GM12891 (cell line): Measurements from ENCODE around the gene PCSK4.
"Not testable (repeated sequence)": the region's sequence is repeated elsewhere in the genome, so short reads cannot be mapped to it uniquely, and the experiment has no call there.

Source experiments
- DNase-seq: peaks from one replicate; pipeline ENCODE4 v3.0.0; 2011; ENCODE audit warnings: low spot score; ENCODE audit not compliant: insufficient read length
- FAIRE-seq: peaks from 2 replicates; lab custom pipeline; 2011; peaks lifted over from hg19 to GRCh38; lab: Jason Lieb, UNC
- PAX5 ChIP-seq: IDR thresholded peaks from 2 replicates; pipeline ENCODE4 v1.6.1; 2011; ENCODE audit warnings: low read length, moderate library complexity, mild to moderate bottlenecking; ENCODE audit not compliant: insufficient read depth, severe bottlenecking
- POLR2A ChIP-seq: IDR thresholded peaks from 2 replicates; pipeline ENCODE4 v1.6.1; 2011; ENCODE audit warnings: low read depth, low read length, control low read depth
- POLR2AphosphoS5 ChIP-seq: IDR thresholded peaks from 2 replicates; pipeline ENCODE4 v1.6.1; 2011; ENCODE audit warnings: low read depth, low read length, control low read depth
- POU2F2 ChIP-seq: IDR thresholded peaks from 2 replicates; pipeline ENCODE4 v1.6.1; 2011; ENCODE audit warnings: low read depth, mild to moderate bottlenecking, control low read depth, low read length, moderate library complexity
- SPI1 ChIP-seq: IDR thresholded peaks from 2 replicates; pipeline ENCODE4 v1.6.1; 2011; ENCODE audit warnings: low read depth, low read length, control low read depth
- TAF1 ChIP-seq: IDR thresholded peaks from 2 replicates; pipeline ENCODE4 v1.6.1; 2011; ENCODE audit warnings: low read depth, low read length, control low read depth

Gene PCSK4

DNA sequence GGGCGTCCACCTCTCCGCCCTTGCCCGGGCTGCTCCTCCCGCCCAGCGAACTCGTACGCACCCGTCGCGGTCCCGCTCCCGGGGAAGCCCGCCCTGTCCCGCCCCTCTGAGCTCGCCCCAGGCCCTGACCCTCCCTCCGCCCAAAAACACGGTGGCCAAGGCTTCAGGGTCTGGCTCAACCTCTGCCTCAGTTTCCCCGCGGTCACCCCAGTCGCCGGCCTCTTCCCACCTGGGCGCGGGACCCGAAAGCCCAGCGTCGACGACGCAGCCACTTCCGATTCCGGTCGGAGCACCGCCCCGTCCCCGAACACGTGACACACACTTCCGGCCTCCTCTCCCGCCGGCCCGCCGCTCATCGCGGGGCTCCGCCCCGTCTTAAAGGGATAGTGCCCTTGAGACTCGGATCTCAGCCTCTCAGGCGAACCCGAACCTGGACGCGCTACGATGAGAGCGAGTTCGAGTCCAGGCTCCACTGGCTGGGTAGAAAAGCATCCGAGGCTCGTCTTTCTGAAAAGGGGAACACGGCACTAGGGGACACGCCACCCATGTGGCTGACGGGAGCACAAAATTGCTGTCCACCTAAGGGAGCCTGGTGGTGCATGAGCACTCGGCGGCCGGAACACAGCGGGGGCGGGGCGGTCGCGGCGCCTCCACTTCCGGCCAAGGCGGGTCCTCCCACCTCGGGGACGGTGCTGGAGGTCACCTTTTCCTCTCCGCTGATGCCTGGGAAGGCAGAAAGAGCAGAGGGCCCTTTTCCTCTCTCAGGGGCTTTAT, 11.0 kb downstream of the PCSK4 start, which contains the start of gene C19orf25:
TSS of gene C19orf25 (minus strand) at position 282 of the 774 bp plus-strand sequence. CDS start 312 bp downstream, outside the sequence.
- FAIRE-seq, result peak; percentile 100
- peak; percentile 99 for DNase-seq
- TF ChIP-seq POLR2AphosphoS5 (peak; percentile 81), SPI1 (no peak; the same call in 1 of the 2 replicates), PAX5 (no peak), TAF1 (peak; percentile 46; the same call in 1 of the 2 replicates), POU2F2 (no peak), POLR2A (peak; percentile 82)

DNA sequence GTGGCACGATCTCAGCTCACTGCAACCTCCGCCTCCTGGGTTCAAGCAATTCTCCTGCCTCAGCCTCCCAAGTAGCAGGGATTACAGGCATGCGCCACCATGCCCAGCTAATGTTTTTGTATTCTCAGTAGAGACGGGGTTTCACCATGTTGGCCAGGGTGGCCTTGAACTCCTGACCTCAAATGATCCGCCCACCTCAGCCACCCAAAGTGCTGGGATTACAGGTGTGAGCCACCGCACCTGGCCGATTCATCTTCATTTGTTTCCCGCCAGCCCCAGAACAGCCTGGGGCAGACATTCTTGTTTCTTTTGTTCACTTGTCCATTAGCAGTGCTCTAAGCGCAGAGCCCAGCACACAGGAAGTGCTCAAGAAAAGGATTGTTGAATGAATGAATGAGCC, 13.1 kb downstream of the PCSK4 start:
- not testable (repeated sequence) for FAIRE-seq, DNase-seq

DNA sequence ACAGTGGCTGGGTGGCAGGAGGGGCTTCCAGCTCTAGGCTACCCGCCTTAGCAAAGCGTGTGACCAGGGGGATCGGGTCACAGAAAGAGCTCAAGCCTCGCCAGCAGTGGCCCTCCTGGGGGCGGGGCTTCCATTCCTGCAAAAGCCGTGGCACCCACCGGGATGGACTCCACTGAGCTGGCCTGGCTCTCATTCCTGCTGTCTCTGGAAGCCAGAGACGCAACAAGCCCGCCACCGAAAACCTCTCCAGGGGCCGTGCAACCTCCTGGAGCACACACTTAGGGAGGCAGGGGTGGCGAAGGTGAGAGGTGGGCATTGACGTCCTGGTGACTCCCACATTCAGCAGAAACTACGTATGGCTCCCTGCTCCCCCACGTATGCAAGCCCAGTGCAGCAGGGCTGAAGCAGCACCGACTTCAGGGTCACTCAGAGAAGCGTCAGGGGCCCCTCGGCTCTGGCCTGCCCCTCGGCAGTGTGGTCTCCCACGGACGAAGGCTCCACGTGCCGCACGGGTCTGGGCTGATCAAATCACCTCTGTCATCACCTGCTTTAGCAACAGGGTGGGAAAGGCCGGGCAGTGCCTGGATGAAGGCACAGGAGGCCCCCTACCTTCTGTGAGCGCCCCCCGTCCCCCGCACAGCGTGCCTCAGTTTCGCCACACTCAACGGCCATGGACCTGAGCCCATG, 14.3 kb downstream of the PCSK4 start:
- DNase-seq (no peak), FAIRE-seq (no peak)
- TF ChIP-seq POLR2A (no peak), TAF1 (no peak), POU2F2 (no peak), SPI1 (no peak), PAX5 (no peak), POLR2AphosphoS5 (no peak)

DNA sequence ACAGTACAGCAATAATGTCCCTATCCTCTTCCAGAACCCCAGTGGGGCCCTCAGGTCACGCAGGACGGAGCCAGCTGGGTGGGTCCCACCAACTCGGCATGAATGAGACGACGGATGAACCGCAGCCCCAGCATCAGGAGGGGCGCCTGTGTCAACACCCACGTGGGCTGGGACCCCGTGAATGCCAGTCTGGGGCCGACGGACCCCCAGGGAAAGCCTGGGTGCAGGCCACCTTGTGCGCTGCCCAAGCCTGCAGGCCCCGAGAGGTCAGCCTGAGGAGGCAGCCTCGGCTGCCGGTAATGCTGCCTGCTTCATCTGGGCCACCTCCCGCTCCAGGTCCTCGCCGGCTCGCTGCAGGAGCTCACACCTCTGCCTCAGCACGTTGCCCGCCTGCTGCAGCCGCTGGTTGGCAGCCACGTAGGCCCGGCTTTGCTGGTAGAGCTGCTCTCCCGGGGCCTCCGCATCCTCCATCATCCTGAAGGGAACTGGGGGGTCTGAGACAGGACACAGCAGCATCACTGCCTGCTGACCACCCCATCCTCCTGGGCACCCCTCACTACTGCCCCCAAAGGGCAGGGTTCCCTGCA, 15.3 kb downstream of the PCSK4 start:
- FAIRE-seq, result no peak
- DNase-seq, result no peak
- no peak for TF ChIP-seq POLR2AphosphoS5
- TF ChIP-seq TAF1, result no peak
- TF ChIP-seq PAX5, result no peak
- TF ChIP-seq POU2F2, result no peak
- no peak for TF ChIP-seq SPI1
- no peak for TF ChIP-seq POLR2A

DNA sequence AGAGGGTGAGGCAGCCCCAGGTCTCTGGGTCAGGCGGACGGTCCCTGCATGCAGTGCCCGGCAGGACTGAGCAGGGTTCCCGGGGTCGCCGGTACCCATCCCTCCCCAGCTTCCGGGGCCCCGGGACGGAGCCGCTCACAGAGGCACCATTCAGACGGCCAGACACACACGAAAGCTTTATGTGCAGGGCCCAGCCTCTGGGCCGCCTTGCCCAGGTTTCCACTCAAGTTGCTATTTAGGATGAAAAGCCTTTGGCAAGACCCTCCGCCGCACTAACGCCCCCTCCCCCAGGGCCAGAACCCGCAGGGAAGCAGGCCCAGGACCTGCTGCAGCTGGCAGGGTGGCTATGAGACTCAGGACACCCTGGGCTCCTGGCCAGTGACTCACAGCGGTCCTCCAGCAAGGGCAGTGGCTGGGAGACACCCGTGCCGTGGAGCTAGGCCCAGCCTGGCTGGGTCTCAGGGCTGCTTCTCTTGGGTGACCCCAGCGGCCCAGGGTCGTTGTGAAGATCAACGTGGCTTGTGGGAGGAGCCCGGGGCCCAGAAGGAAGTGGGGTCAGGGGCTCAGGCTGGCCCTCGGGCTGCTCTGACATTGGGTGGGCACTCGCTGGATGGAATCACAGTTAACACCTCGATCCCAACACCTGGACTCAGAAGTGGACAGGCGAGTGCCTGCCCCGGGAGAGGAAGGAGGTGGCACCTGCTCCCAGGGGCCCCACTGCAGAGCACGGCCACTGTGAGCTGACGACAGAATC, 16.0 kb downstream of the PCSK4 start:
- DNase-seq (no peak), FAIRE-seq (no peak)

DNA sequence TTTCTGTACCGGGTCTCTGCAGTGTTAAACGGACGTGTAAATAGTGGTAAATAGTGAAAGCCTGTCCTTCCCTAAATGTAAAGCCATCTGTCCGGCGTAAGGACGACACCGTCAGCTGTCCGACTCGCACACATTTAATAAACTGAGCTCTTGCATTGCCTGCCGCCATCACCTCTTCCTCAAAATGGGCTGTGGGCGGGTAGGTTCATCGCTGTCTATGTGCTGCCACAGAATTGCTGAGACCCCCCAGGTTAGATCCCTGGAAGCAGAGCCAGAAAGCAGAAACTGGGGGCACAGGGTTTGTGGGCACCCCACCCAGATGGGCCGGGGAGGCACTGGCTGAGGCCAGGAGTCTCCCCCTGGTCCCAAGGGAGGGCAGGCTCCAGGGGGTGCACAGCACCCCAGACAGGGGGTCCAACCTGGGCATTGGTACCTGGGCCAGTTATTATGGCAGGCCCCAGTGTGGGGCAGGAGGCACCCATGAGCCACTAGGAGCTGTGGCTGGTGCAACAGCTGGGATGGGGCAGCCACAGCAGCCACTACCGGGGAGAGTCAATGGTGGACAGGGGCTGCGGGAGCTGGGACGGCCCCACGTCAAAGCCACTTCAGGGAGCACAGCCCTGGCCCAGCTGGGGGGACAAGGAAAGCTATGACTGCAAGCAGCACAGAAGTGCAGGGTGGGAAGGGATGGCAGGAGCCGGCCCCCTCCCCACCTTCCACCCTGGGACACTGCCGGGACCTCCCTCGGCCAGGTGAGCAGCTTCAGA, 16.9 kb downstream of the PCSK4 start:
- no peak for FAIRE-seq
- no peak for DNase-seq
- TF ChIP-seq TAF1 (no peak), POLR2A (no peak), SPI1 (no peak), POU2F2 (no peak), PAX5 (no peak), POLR2AphosphoS5 (no peak)

More for the DNA sequence above, 16.0 kb downstream of the PCSK4 start:
- no peak for TF ChIP-seq POU2F2
- no peak for TF ChIP-seq POLR2A
- no peak for TF ChIP-seq POLR2AphosphoS5
- no peak for TF ChIP-seq TAF1
- no peak for TF ChIP-seq SPI1
- no peak for TF ChIP-seq PAX5

DNA sequence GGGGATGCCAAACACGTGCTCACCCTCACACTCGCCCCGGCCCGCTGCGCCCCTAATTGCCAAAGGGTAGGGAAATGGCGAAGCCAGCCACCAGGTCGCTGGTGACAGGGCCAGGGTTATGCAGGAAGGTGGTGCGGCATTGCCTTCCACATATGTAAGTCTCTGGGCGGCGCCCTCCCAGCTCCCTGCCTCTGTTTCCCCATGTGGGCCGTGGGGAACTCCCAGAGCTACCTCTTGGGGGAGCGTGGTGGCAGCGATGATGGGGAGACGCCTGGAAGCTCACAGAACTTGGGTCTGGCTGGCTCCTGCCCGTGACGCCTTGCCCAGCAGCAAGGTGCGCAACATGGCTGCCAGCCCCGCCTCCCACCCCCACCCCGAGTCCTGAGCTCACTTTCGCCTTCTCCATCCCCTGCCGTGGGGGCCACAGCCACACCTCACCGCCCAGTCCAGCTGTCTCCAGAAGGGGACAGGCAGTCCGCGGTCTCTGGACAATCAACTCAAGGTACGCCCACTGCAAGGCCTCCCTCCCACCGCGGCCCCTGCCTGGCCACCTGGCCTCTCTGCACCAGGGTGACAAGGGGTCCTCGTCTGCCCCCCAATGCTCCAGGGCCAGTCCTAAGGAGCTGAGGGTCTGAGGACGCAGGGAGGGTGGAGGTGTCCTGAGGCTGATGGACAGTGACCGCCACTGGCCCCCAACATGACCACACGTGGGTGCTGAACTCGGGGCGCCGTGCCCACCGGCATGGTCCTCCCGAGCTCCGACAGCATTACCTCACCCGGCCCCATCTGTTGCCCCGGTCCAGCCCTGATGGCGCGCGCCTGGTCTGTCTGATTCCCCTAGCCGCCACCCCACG, 17.7 kb downstream of the PCSK4 start:
- FAIRE-seq (no peak), DNase-seq (no peak)
- TF ChIP-seq POLR2A (no peak), POLR2AphosphoS5 (no peak), PAX5 (no peak), TAF1 (no peak), SPI1 (no peak), POU2F2 (no peak)

DNA sequence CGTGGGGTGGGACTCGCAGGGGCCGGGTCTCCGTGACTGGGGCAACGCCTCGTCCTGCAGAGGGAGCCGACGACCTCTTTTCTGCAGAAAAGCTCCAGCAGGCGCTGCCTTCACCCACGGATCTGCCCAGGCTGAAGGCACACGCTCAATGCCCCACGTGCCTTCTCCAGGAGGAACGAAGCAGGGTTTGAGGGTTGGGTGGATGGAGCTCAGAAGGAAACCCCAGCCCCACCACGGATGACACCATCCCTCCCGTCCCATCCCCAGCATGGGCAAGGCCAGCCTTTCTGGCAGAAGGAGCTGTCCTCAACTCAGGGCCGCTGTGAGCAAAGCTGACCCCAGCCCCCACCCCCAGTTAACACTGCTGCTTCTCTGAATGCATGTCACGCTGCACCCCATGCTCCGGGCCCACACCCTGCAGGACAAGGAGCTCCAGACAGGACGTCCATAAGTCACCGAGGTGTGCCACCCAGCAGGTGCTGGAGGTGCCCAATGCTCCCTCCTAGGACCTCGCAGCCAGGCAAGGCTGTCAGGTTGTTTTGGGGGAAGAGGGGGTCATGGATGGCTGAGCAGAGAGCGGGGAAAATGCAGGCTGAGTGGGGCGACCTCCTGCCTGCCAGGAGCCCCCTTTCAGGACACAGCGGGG, 18.5 kb downstream of the PCSK4 start:
- no peak for DNase-seq
- TF ChIP-seq SPI1, result no peak
- no peak for TF ChIP-seq PAX5
- TF ChIP-seq TAF1, result no peak
- TF ChIP-seq POU2F2, result no peak
- no peak for TF ChIP-seq POLR2A
- no peak for TF ChIP-seq POLR2AphosphoS5
- no peak for FAIRE-seq
